Measurements from ENCODE around the gene ATP13A4. TPM values are rescaled to one million over a fixed set of nuclear protein-coding genes. Genes with fewer than 3 reads are reported as not detected.

Gene ATP13A4
- total and polyA plus RNA-seq, 8 donors: 5.7 to 15.7 (median 9.8) TPM

- TF ChIP-seq CTCF (IDR thresholded peaks at IDR 0.05): no peak
- Histone ChIP-seq H3K4me1 (peaks cover 0 to 12% (median 8%) of the 10 kb centered on the region in 3 donors), H3K27me3 (no peaks in the 10 kb centered on the region), H3K4me3 (no peak overlapping the region), H3K36me3 (no peaks in the 10 kb centered on the region), H3K27ac (no peak overlapping the region), H3K9me3 (no peaks in the 10 kb centered on the region)
- no peak for DNase-seq
- ATAC-seq: no peak
- WGBS, 2 donors: 38 to 51% methylated on average over 1 of the region's 1 CpG
- intact Hi-C loops (cut with DNase I): no loop called here
- FAIRE-seq: no peak
These were observed 34.9 kb upstream of the ATP13A4 start for GRCh38 chr3:193589616-193590015.

- TF ChIP-seq CTCF (IDR thresholded peaks at IDR 0.05): no peak
- no peak for ATAC-seq
- no peaks in the 10 kb centered on the region for H3K36me3 ChIP-seq
- no peak overlapping the region for H3K4me3 ChIP-seq
- no peak overlapping the region for H3K27ac ChIP-seq
- no peaks in the 10 kb centered on the region for H3K9me3 ChIP-seq
- WGBS, 2 donors: 49 to 61% methylated on average over 1 of the region's 1 CpG
- DNase-seq: no peak
- H3K27me3 ChIP-seq: no peaks in the 10 kb centered on the region
- FAIRE-seq: no peak
- peaks cover 0 to 7% (median 3%) of the 10 kb centered on the region in 3 donors for H3K4me1 ChIP-seq
- intact Hi-C loops (cut with DNase I): no loop called here
These were observed 34.4 kb upstream of the ATP13A4 start for GRCh38 chr3:193589129-193589528.

DNA sequence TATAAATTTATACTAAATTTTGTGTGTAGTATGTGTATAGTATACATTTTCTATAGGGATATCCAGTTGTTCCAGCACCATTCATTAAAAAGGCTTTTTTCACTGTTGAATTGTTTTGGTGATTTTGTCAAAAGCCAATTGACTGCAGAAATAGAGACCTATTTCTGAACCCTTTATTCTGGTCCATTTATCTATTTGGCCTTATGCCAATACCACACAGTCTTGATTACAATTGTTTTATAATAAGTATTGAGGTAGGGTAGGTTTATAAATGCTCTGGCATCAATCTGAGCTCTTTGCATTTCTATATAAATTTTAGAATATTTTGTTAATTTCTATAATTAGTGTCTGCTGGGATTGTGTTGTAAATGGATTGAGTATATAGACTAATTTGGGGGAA, 31.8 kb upstream of the ATP13A4 start:
- Histone ChIP-seq H3K4me1 (no peaks in the 10 kb centered on the region), H3K27ac (no peak overlapping the region), H3K9me3 (no peaks in the 10 kb centered on the region), H3K27me3 (no peaks in the 10 kb centered on the region), H3K36me3 (no peaks in the 10 kb centered on the region), H3K4me3 (no peak overlapping the region)
- TF ChIP-seq CTCF (IDR thresholded peaks at IDR 0.05): no peak
- no peak for ATAC-seq
- intact Hi-C loops (cut with DNase I): no loop called here
- no peak for DNase-seq
- FAIRE-seq: no peak

DNA sequence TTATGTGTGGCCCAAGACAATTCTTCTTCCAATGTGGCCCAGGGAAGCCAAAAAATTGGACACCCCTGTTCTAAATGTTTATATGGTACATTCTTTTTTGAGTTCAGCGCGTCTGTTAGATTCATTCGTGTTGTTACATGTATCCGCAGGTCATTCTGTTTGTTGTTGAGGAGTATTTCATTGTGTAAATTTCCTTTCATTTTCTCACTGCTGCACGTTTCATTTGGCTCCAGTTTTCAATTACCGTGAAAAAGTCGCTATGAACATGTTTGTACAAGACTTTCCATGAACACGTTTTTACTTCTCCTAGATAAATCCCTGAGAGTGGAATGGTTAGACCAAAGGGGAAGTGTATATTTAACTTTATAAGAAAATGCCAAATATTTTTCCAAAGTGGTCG, 30.8 kb upstream of the ATP13A4 start:
- 72 to 81% methylated on average over 9 of the region's 9 CpGs for WGBS, 2 donors
- ATAC-seq: no peak
- Histone ChIP-seq H3K4me3 (no peak overlapping the region), H3K4me1 (no peaks in the 10 kb centered on the region), H3K36me3 (no peaks in the 10 kb centered on the region), H3K27ac (no peak overlapping the region), H3K9me3 (no peaks in the 10 kb centered on the region), H3K27me3 (no peaks in the 10 kb centered on the region)
- DNase-seq: no peak
- no peak for FAIRE-seq
- TF ChIP-seq CTCF (IDR thresholded peaks at IDR 0.05): no peak
- intact Hi-C loops (cut with DNase I): no loop called here

DNA sequence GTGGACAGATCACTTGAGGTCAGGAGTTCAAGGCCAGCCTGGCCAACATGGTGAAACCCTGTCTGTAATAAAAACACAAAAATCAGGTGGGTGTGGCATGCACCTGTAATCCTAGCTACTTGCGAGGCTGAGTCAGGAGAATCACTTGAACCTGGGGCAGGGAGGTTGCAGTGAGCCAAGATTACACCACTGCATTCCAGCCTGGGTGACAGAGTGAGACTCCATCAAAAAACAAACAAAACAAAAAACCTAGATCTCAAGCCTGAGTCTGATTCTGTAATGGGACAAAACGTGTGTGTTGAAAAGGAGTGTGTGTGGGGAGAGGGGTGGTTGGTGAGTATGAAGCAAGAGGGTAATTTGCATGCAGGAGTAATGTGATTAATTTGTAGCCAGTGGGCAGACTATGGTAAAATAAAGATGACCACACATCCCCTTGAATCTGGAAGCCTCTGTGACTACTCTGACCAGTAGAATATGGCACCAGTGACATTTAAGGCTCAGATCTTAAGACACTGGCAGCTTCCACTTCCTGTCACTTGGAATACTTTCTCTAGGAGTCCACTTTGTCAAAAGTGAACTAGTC, 19.9 kb upstream of the ATP13A4 start:
- intact Hi-C loops (cut with DNase I): loop anchor here (2.0 to 10.0 kb wide), 3 partner anchors 110 to 762 kb away; no protein-coding TSS in a partner anchor
- no peaks in the 10 kb centered on the region for H3K27me3 ChIP-seq
- no peaks in the 10 kb centered on the region for H3K9me3 ChIP-seq
- H3K36me3 ChIP-seq: no peaks in the 10 kb centered on the region
- 31 to 43% methylated on average over 2 of the region's 2 CpGs for WGBS, 2 donors
- H3K27ac ChIP-seq: no peak overlapping the region
- H3K4me1 ChIP-seq: no peaks in the 10 kb centered on the region
- FAIRE-seq (no peak), DNase-seq (no peak), ATAC-seq (no peak)
- no peak for TF ChIP-seq CTCF (IDR thresholded peaks at IDR 0.05)
- no peak overlapping the region for H3K4me3 ChIP-seq

Data from pancreas (tissue), 10 donors.